IMR-90 (cell line): ENCODE measurements around the gene MOB1B. TPM values are rescaled to one million over a fixed set of nuclear protein-coding genes. Genes with fewer than 3 reads are reported as not detected.

Experiments used
- ATAC-seq: fragments of 200-7000 bp; cut with Tn5 transposase; 2 replicates; pipeline ENCODE4 v1.9.1; 2020; ENCODE audit warnings: low read depth, mild to moderate bottlenecking, moderate library complexity
- BruUV-seq: library from RNA; stranded (reverse); fragments of 400-500 nt; replicated peaks from 2 replicates; lab custom pipeline; 2021; lab: Mats Ljungman, UMichigan
- CTCF ChIA-PET: fragments of 300-600 bp; formaldehyde crosslinking; extraction: SDS; loops from one replicate; lab custom pipeline; 2021; ENCODE audit warnings: antibody characterized with exemption; lab: Yijun Ruan, JAX
- POLR2A ChIA-PET: fragments of 300-600 bp; sonication (Branson Sonifier 250); formaldehyde crosslinking; loops from one replicate; lab custom pipeline; 2022; ENCODE audit warnings: antibody characterized with exemption; ENCODE audit not compliant: unreplicated experiment; lab: Charles Lee
- DNase-seq: peaks from one replicate; pipeline ENCODE4 v3.0.0; 2013
- H2AFZ ChIP-seq: replicated peaks from 2 replicates; pipeline ENCODE3; 2013; ENCODE audit warnings: low read length, mild to moderate bottlenecking; ENCODE audit not compliant: poor library complexity
- H2AK5ac ChIP-seq: 2 replicates; pipeline ENCODE4 v1.6.1; 2013; ENCODE audit warnings: low read depth, low read length, inconsistent platforms
- H2AK9ac ChIP-seq: replicated peaks from 2 replicates; pipeline ENCODE3; 2013; ENCODE audit warnings: mild to moderate bottlenecking, low read depth, low read length, moderate library complexity; ENCODE audit not compliant: poor library complexity
- H2BK120ac ChIP-seq: 2 replicates; pipeline ENCODE4 v1.6.1; 2013; ENCODE audit warnings: low read depth, low read length, inconsistent platforms
- H2BK15ac ChIP-seq: 3 replicates; pipeline ENCODE4 v1.6.1; 2013; ENCODE audit warnings: low read depth, low read length, inconsistent platforms
- H2BK20ac ChIP-seq: 2 replicates; pipeline ENCODE4 v1.6.1; 2013; ENCODE audit warnings: low read depth, mild to moderate bottlenecking, inconsistent platforms, low read length, moderate library complexity
- H2BK5ac ChIP-seq: 2 replicates; pipeline ENCODE4 v1.6.1; 2013; ENCODE audit warnings: mild to moderate bottlenecking, low read depth, low read length, inconsistent platforms; ENCODE audit not compliant: poor library complexity, severe bottlenecking
- H3K14ac ChIP-seq: replicated peaks from 2 replicates; pipeline ENCODE4 v1.6.1; 2013; ENCODE audit warnings: low read depth, low read length, inconsistent platforms
- H3K18ac ChIP-seq: 2 replicates; pipeline ENCODE4 v1.6.1; 2013; ENCODE audit warnings: low read depth, low read length, control low read depth
- H3K23ac ChIP-seq: 2 replicates; pipeline ENCODE4 v1.6.1; 2013; ENCODE audit warnings: low read depth, low read length, inconsistent platforms
- H3K27ac ChIP-seq: 2 replicates; pipeline ENCODE4 v1.5.1; 2013; ENCODE audit warnings: mild to moderate bottlenecking, control low read depth, low read length; ENCODE audit not compliant: insufficient read depth
- H3K27me3 ChIP-seq: 2 replicates; pipeline ENCODE4 v1.6.1; 2013; ENCODE audit warnings: low read length; ENCODE audit not compliant: control insufficient read depth, insufficient read depth
- H3K36me3 ChIP-seq: 2 replicates; pipeline ENCODE4 v1.6.1; 2013; ENCODE audit warnings: low read length, mixed read lengths; ENCODE audit not compliant: control insufficient read depth, insufficient read depth
- H3K4ac ChIP-seq: 2 replicates; pipeline ENCODE4 v1.6.1; 2013; ENCODE audit warnings: low read depth, low read length, inconsistent platforms
- H3K4me1 ChIP-seq: 2 replicates; pipeline ENCODE4 v1.6.1; 2013; ENCODE audit warnings: low read length, mixed read lengths; ENCODE audit not compliant: control insufficient read depth, insufficient read depth
- H3K4me2 ChIP-seq: 2 replicates; pipeline ENCODE4 v1.6.1; 2013; ENCODE audit warnings: low read depth, mild to moderate bottlenecking, control low read depth, low read length, moderate library complexity
- H3K4me3 ChIP-seq: 2 replicates; pipeline ENCODE4 v1.5.1; 2013; ENCODE audit warnings: low read depth, mild to moderate bottlenecking, control low read depth, low read length, moderate library complexity; ENCODE audit not compliant: insufficient read depth
- H3K56ac ChIP-seq: 2 replicates; pipeline ENCODE4 v1.6.1; 2013; ENCODE audit warnings: low read length, inconsistent platforms; ENCODE audit not compliant: insufficient read depth; ENCODE audit errors: extremely low read depth
- H3K79me1 ChIP-seq, 2 experiments: 2 replicates each; pipeline ENCODE4 v1.6.1; 2013; ENCODE audit warnings: low read length in 2 of 2, inconsistent platforms in 1 of 2, low read depth in 1 of 2
- H3K9ac ChIP-seq: 2 replicates; pipeline ENCODE4 v1.6.1; 2013; ENCODE audit warnings: low read depth, low read length, control low read depth
- H3K9me1 ChIP-seq: 2 replicates; pipeline ENCODE4 v1.6.1; 2013; ENCODE audit warnings: low read length, inconsistent platforms; ENCODE audit not compliant: insufficient read depth
- H3K9me3 ChIP-seq: 2 replicates; pipeline ENCODE4 v1.6.1; 2013; ENCODE audit warnings: low read length; ENCODE audit not compliant: control insufficient read depth, insufficient read depth
- H4K20me1 ChIP-seq: 2 replicates; pipeline ENCODE4 v1.6.1; 2013; ENCODE audit warnings: low read length, inconsistent platforms; ENCODE audit not compliant: insufficient read depth
- H4K5ac ChIP-seq: 2 replicates; pipeline ENCODE4 v1.6.1; 2013; ENCODE audit warnings: mild to moderate bottlenecking, low read depth, low read length, control low read depth
- H4K8ac ChIP-seq, 2 experiments: 2 replicates each; pipeline ENCODE4 v1.6.1; 2013; ENCODE audit warnings: low read depth in 2 of 2, low read length in 2 of 2, control low read depth in 1 of 2, inconsistent platforms in 1 of 2
- H4K91ac ChIP-seq: 2 replicates; pipeline ENCODE4 v1.6.1; 2013; ENCODE audit warnings: low read depth, low read length, inconsistent platforms; ENCODE audit not compliant: insufficient read depth
- FOS ChIP-seq: fragments of 150-350 bp; IDR thresholded peaks from 2 replicates; pipeline ENCODE4 v1.6.1; 2016; ENCODE audit warnings: low read depth, low read length
- NFE2L2 ChIP-seq: fragments of 150-350 bp; IDR thresholded peaks from 2 replicates; pipeline ENCODE4 v1.6.1; 2016; ENCODE audit warnings: low read depth, mild to moderate bottlenecking, low read length
- POLR2A ChIP-seq: IDR thresholded peaks from 2 replicates; pipeline ENCODE4 v1.6.1; 2012; ENCODE audit warnings: mild to moderate bottlenecking, low read depth, low read length
- RAD21 ChIP-seq: IDR thresholded peaks from 2 replicates; pipeline ENCODE4 v1.6.1; 2012; ENCODE audit warnings: low read length, improper control_type of control experiment
- RCOR1 ChIP-seq: IDR thresholded peaks from 2 replicates; pipeline ENCODE4 v1.6.1; 2012; ENCODE audit warnings: mild to moderate bottlenecking, low read length, improper control_type of control experiment; ENCODE audit not compliant: insufficient replicate concordance
- SMC3 ChIP-seq: fragments of 150-350 bp; IDR thresholded peaks from 2 replicates; pipeline ENCODE4 v1.6.1; 2016; ENCODE audit warnings: low read depth, mild to moderate bottlenecking, antibody characterized with exemption, low read length, moderate library complexity
- WGBS, 2 experiments: methylation state at CpG; one replicate each; pipeline versions ENCODE4 v1.1.5 to v1.1.7; 2013; ENCODE audit warnings: missing lambda C conversion rate in 2 of 2; ENCODE audit not compliant: insufficient read length in 1 of 2; ENCODE audit errors: extremely low coverage in 2 of 2; 5-methylcytosine and 5-hydroxymethylcytosine counted together
- dilution Hi-C: fragments of 300-500 bp; cut with HindIII; formaldehyde crosslinking; loops from one replicate; pipeline ENCODE4 v1.14.3; 2018; ENCODE audit warnings: low sequenced_read_pairs; ENCODE audit not compliant: unreplicated experiment
- in situ Hi-C: fragments of 300-500 bp; cut with MboI; formaldehyde crosslinking; loops from 3 replicates; pipeline ENCODE4 v1.14.3; 2019; ENCODE audit warnings: low sequenced_read_pairs, inconsistent platforms, mixed read lengths
- intact Hi-C: fragments of 100-400 bp; cut with micrococcal nuclease; formaldehyde crosslinking; loops from 2 replicates; pipeline ENCODE4 v1.10.0; 2022
- polyA plus RNA-seq, 3 experiments: library from polyadenylated mRNA; depleted of rRNA; stranded (reverse); fragments of >200 nt; gene quantifications; 2 replicates each; pipeline ENCODE4 v1.2.3, GENCODE V29; 2012; ENCODE audit warnings: low replicate concordance in 1 of 3
- total RNA-seq: library from RNA; depleted of rRNA; stranded (reverse); fragments of >200 nt; gene quantifications from 2 replicates; pipeline ENCODE4 v1.2.3, GENCODE V29; 2012
- TF ChIP-seq, protein P1 (sequence below): fragments of 150-350 bp; IDR thresholded peaks from 2 replicates; pipeline ENCODE4 v1.6.1; 2016; ENCODE audit warnings: low read depth, mild to moderate bottlenecking, low read length, moderate library complexity, borderline replicate concordance
- TF ChIP-seq, protein P2 (sequence below): fragments of 150-350 bp; IDR thresholded peaks from 2 replicates; pipeline ENCODE4 v1.6.1; 2017; ENCODE audit warnings: mild to moderate bottlenecking, antibody characterized with exemption, low read length, low read depth
- TF ChIP-seq, protein P3 (sequence below): conservative IDR thresholded peaks from 2 replicates; pipeline ENCODE4 v1.5.1; 2012; ENCODE audit warnings: mild to moderate bottlenecking, low read depth, low read length, improper control_type of control experiment

Gene MOB1B
- total and polyA plus RNA-seq, 2 of the 4 experiments (the other 2 are of a cell fraction): 5.7 to 6.8 TPM

DNA sequence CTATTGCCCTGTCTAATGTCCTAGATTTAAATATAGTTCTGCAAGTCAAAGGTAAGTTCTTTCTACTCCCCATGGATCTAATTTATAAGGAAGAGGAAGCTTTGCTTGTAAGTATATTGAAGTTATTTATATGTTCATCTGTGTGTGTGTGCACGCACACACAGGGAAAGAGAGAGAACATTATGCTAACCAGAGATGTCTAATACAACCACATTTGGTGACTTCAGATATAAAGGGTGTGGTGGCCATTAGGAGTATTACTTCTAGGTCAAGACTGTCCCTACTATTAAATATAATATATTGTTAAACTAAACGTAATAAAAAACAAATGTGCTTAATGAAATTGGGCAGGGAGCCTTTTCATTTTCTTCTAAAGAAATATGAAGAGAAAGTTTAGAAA is 95.4 kb downstream of the MOB1B start:
- H3K14ac ChIP-seq: no peak overlapping the region
- no peaks in the 10 kb centered on the region for H4K20me1 ChIP-seq
- H3K9me1 ChIP-seq: peaks cover 4% of the 10 kb centered on the region; the same call in 1 of the 2 replicates
- no peak overlapping the region for H2BK20ac ChIP-seq
- dilution Hi-C loops (no loop called here), intact Hi-C loops (loop anchor here (10.0 kb wide), 1 partner anchor 187 kb away; no protein-coding TSS in a partner anchor), in situ Hi-C loops (loop anchor here (10.0 kb wide), 1 partner anchor 163 kb away; the partner anchor contains the start of gene GRSF1)
- no peak overlapping the region for H2AFZ ChIP-seq
- H3K4me2 ChIP-seq: no peak overlapping the region
- H3K79me1 ChIP-seq: peaks cover 16 to 53% of the 10 kb centered on the region in 2 experiments
- no peak for TF ChIP-seq SMC3
- TF ChIP-seq, protein P1, sequence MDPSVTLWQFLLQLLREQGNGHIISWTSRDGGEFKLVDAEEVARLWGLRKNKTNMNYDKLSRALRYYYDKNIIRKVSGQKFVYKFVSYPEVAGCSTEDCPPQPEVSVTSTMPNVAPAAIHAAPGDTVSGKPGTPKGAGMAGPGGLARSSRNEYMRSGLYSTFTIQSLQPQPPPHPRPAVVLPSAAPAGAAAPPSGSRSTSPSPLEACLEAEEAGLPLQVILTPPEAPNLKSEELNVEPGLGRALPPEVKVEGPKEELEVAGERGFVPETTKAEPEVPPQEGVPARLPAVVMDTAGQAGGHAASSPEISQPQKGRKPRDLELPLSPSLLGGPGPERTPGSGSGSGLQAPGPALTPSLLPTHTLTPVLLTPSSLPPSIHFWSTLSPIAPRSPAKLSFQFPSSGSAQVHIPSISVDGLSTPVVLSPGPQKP: no peak
- no peak for TF ChIP-seq RAD21
- no peak for TF ChIP-seq RCOR1
- TF ChIP-seq, protein P2, sequence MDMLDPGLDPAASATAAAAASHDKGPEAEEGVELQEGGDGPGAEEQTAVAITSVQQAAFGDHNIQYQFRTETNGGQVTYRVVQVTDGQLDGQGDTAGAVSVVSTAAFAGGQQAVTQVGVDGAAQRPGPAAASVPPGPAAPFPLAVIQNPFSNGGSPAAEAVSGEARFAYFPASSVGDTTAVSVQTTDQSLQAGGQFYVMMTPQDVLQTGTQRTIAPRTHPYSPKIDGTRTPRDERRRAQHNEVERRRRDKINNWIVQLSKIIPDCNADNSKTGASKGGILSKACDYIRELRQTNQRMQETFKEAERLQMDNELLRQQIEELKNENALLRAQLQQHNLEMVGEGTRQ: no peak
- TF ChIP-seq, protein P3, sequence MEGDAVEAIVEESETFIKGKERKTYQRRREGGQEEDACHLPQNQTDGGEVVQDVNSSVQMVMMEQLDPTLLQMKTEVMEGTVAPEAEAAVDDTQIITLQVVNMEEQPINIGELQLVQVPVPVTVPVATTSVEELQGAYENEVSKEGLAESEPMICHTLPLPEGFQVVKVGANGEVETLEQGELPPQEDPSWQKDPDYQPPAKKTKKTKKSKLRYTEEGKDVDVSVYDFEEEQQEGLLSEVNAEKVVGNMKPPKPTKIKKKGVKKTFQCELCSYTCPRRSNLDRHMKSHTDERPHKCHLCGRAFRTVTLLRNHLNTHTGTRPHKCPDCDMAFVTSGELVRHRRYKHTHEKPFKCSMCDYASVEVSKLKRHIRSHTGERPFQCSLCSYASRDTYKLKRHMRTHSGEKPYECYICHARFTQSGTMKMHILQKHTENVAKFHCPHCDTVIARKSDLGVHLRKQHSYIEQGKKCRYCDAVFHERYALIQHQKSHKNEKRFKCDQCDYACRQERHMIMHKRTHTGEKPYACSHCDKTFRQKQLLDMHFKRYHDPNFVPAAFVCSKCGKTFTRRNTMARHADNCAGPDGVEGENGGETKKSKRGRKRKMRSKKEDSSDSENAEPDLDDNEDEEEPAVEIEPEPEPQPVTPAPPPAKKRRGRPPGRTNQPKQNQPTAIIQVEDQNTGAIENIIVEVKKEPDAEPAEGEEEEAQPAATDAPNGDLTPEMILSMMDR: no peak
- no peak for TF ChIP-seq FOS
- TF ChIP-seq POLR2A: no peak
- no peak for TF ChIP-seq NFE2L2
- H4K8ac ChIP-seq: no peak overlapping the region
- H3K9me3 ChIP-seq: no peaks in the 10 kb centered on the region; the same call in 1 of the 2 replicates
- no peak for DNase-seq
- no peak overlapping the region for H3K23ac ChIP-seq
- H3K56ac ChIP-seq: no peak overlapping the region
- no peak overlapping the region for H2AK5ac ChIP-seq
- no peak overlapping the region for H2BK5ac ChIP-seq
- WGBS, 2 experiments: no CpG with 5 or more reads among the region's 2 CpGs
- CTCF ChIA-PET: interaction anchor here (1.1 to 1.3 kb wide), 2 partner anchors 11 to 12 kb away, joined by 3 to 5 read pairs; no protein-coding TSS in a partner anchor
- no peak overlapping the region for H3K4me3 ChIP-seq
- BruUV-seq: no TSS peak
- no peak overlapping the region for H4K91ac ChIP-seq
- H2BK15ac ChIP-seq: no peak overlapping the region
- H3K9ac ChIP-seq: no peak overlapping the region
- no peak overlapping the region for H2BK120ac ChIP-seq
- H3K18ac ChIP-seq: no peak overlapping the region
- H3K27me3 ChIP-seq: no peaks in the 10 kb centered on the region
- POLR2A ChIA-PET: no interaction called here
- H3K36me3 ChIP-seq: peaks cover 3% of the 10 kb centered on the region
- H4K5ac ChIP-seq: no peak overlapping the region
- ATAC-seq: no peak
- H3K4me1 ChIP-seq: peaks cover 5% of the 10 kb centered on the region
- no peak overlapping the region for H3K4ac ChIP-seq
- no peak overlapping the region for H2AK9ac ChIP-seq
- H3K27ac ChIP-seq: no peak overlapping the region
